IMR-90 (cell line): Measurements from ENCODE around the gene TMEM253. TPM values are rescaled to one million over a fixed set of nuclear protein-coding genes. Genes with fewer than 3 reads are reported as not detected.

Source experiments
- ATAC-seq: fragments of 200-7000 bp; cut with Tn5 transposase; 2 replicates; pipeline ENCODE4 v1.9.1; 2020; ENCODE audit warnings: low read depth, mild to moderate bottlenecking, moderate library complexity
- BruUV-seq: library from RNA; stranded (reverse); fragments of 400-500 nt; replicated peaks from 2 replicates; lab custom pipeline; 2021; lab: Mats Ljungman, UMichigan
- CTCF ChIA-PET: fragments of 300-600 bp; formaldehyde crosslinking; extraction: SDS; loops from one replicate; lab custom pipeline; 2021; ENCODE audit warnings: antibody characterized with exemption; lab: Yijun Ruan, JAX
- POLR2A ChIA-PET: fragments of 300-600 bp; sonication (Branson Sonifier 250); formaldehyde crosslinking; loops from one replicate; lab custom pipeline; 2022; ENCODE audit warnings: antibody characterized with exemption; ENCODE audit not compliant: unreplicated experiment; lab: Charles Lee
- DNase-seq: peaks from one replicate; pipeline ENCODE4 v3.0.0; 2013
- H2AFZ ChIP-seq: replicated peaks from 2 replicates; pipeline ENCODE3; 2013; ENCODE audit warnings: low read length, mild to moderate bottlenecking; ENCODE audit not compliant: poor library complexity
- H2AK5ac ChIP-seq: 2 replicates; pipeline ENCODE4 v1.6.1; 2013; ENCODE audit warnings: low read depth, low read length, inconsistent platforms
- H2AK9ac ChIP-seq: replicated peaks from 2 replicates; pipeline ENCODE3; 2013; ENCODE audit warnings: mild to moderate bottlenecking, low read depth, low read length, moderate library complexity; ENCODE audit not compliant: poor library complexity
- H2BK120ac ChIP-seq: 2 replicates; pipeline ENCODE4 v1.6.1; 2013; ENCODE audit warnings: low read depth, low read length, inconsistent platforms
- H2BK15ac ChIP-seq: 3 replicates; pipeline ENCODE4 v1.6.1; 2013; ENCODE audit warnings: low read depth, low read length, inconsistent platforms
- H2BK20ac ChIP-seq: 2 replicates; pipeline ENCODE4 v1.6.1; 2013; ENCODE audit warnings: low read depth, mild to moderate bottlenecking, inconsistent platforms, low read length, moderate library complexity
- H2BK5ac ChIP-seq: 2 replicates; pipeline ENCODE4 v1.6.1; 2013; ENCODE audit warnings: mild to moderate bottlenecking, low read depth, low read length, inconsistent platforms; ENCODE audit not compliant: poor library complexity, severe bottlenecking
- H3K14ac ChIP-seq: replicated peaks from 2 replicates; pipeline ENCODE4 v1.6.1; 2013; ENCODE audit warnings: low read depth, low read length, inconsistent platforms
- H3K18ac ChIP-seq: 2 replicates; pipeline ENCODE4 v1.6.1; 2013; ENCODE audit warnings: low read depth, low read length, control low read depth
- H3K23ac ChIP-seq: 2 replicates; pipeline ENCODE4 v1.6.1; 2013; ENCODE audit warnings: low read depth, low read length, inconsistent platforms
- H3K27ac ChIP-seq: 2 replicates; pipeline ENCODE4 v1.5.1; 2013; ENCODE audit warnings: mild to moderate bottlenecking, control low read depth, low read length; ENCODE audit not compliant: insufficient read depth
- H3K27me3 ChIP-seq: 2 replicates; pipeline ENCODE4 v1.6.1; 2013; ENCODE audit warnings: low read length; ENCODE audit not compliant: control insufficient read depth, insufficient read depth
- H3K36me3 ChIP-seq: 2 replicates; pipeline ENCODE4 v1.6.1; 2013; ENCODE audit warnings: low read length, mixed read lengths; ENCODE audit not compliant: control insufficient read depth, insufficient read depth
- H3K4ac ChIP-seq: 2 replicates; pipeline ENCODE4 v1.6.1; 2013; ENCODE audit warnings: low read depth, low read length, inconsistent platforms
- H3K4me1 ChIP-seq: 2 replicates; pipeline ENCODE4 v1.6.1; 2013; ENCODE audit warnings: low read length, mixed read lengths; ENCODE audit not compliant: control insufficient read depth, insufficient read depth
- H3K4me2 ChIP-seq: 2 replicates; pipeline ENCODE4 v1.6.1; 2013; ENCODE audit warnings: low read depth, mild to moderate bottlenecking, control low read depth, low read length, moderate library complexity
- H3K4me3 ChIP-seq: 2 replicates; pipeline ENCODE4 v1.5.1; 2013; ENCODE audit warnings: low read depth, mild to moderate bottlenecking, control low read depth, low read length, moderate library complexity; ENCODE audit not compliant: insufficient read depth
- H3K56ac ChIP-seq: 2 replicates; pipeline ENCODE4 v1.6.1; 2013; ENCODE audit warnings: low read length, inconsistent platforms; ENCODE audit not compliant: insufficient read depth; ENCODE audit errors: extremely low read depth
- H3K79me1 ChIP-seq, 2 experiments: 2 replicates each; pipeline ENCODE4 v1.6.1; 2013; ENCODE audit warnings: low read length in 2 of 2, inconsistent platforms in 1 of 2, low read depth in 1 of 2
- H3K9ac ChIP-seq: 2 replicates; pipeline ENCODE4 v1.6.1; 2013; ENCODE audit warnings: low read depth, low read length, control low read depth
- H3K9me1 ChIP-seq: 2 replicates; pipeline ENCODE4 v1.6.1; 2013; ENCODE audit warnings: low read length, inconsistent platforms; ENCODE audit not compliant: insufficient read depth
- H3K9me3 ChIP-seq: 2 replicates; pipeline ENCODE4 v1.6.1; 2013; ENCODE audit warnings: low read length; ENCODE audit not compliant: control insufficient read depth, insufficient read depth
- H4K20me1 ChIP-seq: 2 replicates; pipeline ENCODE4 v1.6.1; 2013; ENCODE audit warnings: low read length, inconsistent platforms; ENCODE audit not compliant: insufficient read depth
- H4K5ac ChIP-seq: 2 replicates; pipeline ENCODE4 v1.6.1; 2013; ENCODE audit warnings: mild to moderate bottlenecking, low read depth, low read length, control low read depth
- H4K8ac ChIP-seq, 2 experiments: 2 replicates each; pipeline ENCODE4 v1.6.1; 2013; ENCODE audit warnings: low read depth in 2 of 2, low read length in 2 of 2, control low read depth in 1 of 2, inconsistent platforms in 1 of 2
- H4K91ac ChIP-seq: 2 replicates; pipeline ENCODE4 v1.6.1; 2013; ENCODE audit warnings: low read depth, low read length, inconsistent platforms; ENCODE audit not compliant: insufficient read depth
- BHLHE40 ChIP-seq: fragments of 150-350 bp; IDR thresholded peaks from 2 replicates; pipeline ENCODE4 v1.6.1; 2016; ENCODE audit warnings: mild to moderate bottlenecking, low read depth, low read length
- POLR2A ChIP-seq: IDR thresholded peaks from 2 replicates; pipeline ENCODE4 v1.6.1; 2012; ENCODE audit warnings: mild to moderate bottlenecking, low read depth, low read length
- WGBS, 2 experiments: methylation state at CpG; one replicate each; pipeline versions ENCODE4 v1.1.5 to v1.1.7; 2013; ENCODE audit warnings: missing lambda C conversion rate in 2 of 2; ENCODE audit not compliant: insufficient read length in 1 of 2; ENCODE audit errors: extremely low coverage in 2 of 2; 5-methylcytosine and 5-hydroxymethylcytosine counted together
- dilution Hi-C: fragments of 300-500 bp; cut with HindIII; formaldehyde crosslinking; loops from one replicate; pipeline ENCODE4 v1.14.3; 2018; ENCODE audit warnings: low sequenced_read_pairs; ENCODE audit not compliant: unreplicated experiment
- in situ Hi-C: fragments of 300-500 bp; cut with MboI; formaldehyde crosslinking; loops from 3 replicates; pipeline ENCODE4 v1.14.3; 2019; ENCODE audit warnings: low sequenced_read_pairs, inconsistent platforms, mixed read lengths
- intact Hi-C: fragments of 100-400 bp; cut with micrococcal nuclease; formaldehyde crosslinking; loops from 2 replicates; pipeline ENCODE4 v1.10.0; 2022
- polyA plus RNA-seq, 3 experiments: library from polyadenylated mRNA; depleted of rRNA; stranded (reverse); fragments of >200 nt; gene quantifications; 2 replicates each; pipeline ENCODE4 v1.2.3, GENCODE V29; 2012; ENCODE audit warnings: low replicate concordance in 1 of 3
- total RNA-seq: library from RNA; depleted of rRNA; stranded (reverse); fragments of >200 nt; gene quantifications from 2 replicates; pipeline ENCODE4 v1.2.3, GENCODE V29; 2012
- TF ChIP-seq, protein P1 (sequence below): conservative IDR thresholded peaks from 2 replicates; pipeline ENCODE4 v1.5.1; 2012; ENCODE audit warnings: mild to moderate bottlenecking, low read depth, low read length, improper control_type of control experiment

The TMEM253 gene
- total and polyA plus RNA-seq, 2 of the 4 experiments (the other 2 are of a cell fraction) = 0.07 TPM; not detected in 1

DNA sequence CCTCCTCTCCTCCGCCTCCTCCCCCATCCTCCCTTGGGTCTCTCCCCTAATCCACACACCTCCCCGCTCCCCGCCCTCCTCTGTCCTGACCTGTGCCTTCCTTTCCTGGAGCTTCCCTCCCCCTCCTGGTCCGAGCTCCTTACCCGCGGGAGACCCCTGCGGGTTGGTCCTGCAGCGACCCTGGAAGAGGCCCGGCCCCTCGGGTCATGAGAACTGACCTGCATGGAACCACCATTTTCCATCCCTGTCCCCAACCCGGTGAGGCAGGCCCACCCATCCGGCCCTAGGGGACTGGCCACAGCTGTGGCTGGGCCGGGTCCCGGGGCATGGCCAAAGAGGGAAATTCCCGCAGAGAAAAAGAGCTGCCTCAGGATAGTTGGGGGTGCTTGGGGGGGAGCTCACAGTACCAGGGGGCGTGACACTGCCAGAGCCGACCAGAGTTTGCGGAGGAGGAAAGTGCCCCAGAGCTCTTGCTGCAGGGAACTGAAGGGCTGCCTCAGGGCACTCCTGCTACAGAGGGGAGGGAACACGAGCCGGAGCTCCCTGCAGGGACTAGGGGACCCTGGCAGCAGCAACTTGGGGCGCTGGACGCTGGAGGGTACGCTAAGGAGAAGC lies 30.1 kb upstream of the TMEM253 start:
- DNase-seq = peak; percentile 46
- 2% methylated on average over 8 of the region's 23 CpGs; no CpG with 5 or more reads in 1 of the 2 experiments for WGBS, 2 experiments

More for the DNA sequence above, 30.1 kb upstream of the TMEM253 start:
- H3K4me1 ChIP-seq = peaks cover 22% of the 10 kb centered on the region
- H3K4ac ChIP-seq = peak overlapping the region; percentile 90
- ATAC-seq = peak; percentile 19
- H2AK5ac ChIP-seq = peak overlapping the region; percentile 93
- no TSS peak for BruUV-seq
- peaks cover 10% of the 10 kb centered on the region for H3K9me1 ChIP-seq
- H2AK9ac ChIP-seq = peak overlapping the region; percentile 96
- CTCF ChIA-PET = interaction anchor here (0.7 to 2.8 kb wide), 8 partner anchors 13 to 56 kb away, joined by 3 to 18 read pairs (median 4); no protein-coding TSS in a partner anchor
- H3K27ac ChIP-seq = peak overlapping the region; percentile 96
- 0 out of 3 replicates have a peak overlapping the region, but pooled peaks have one; percentile 3 for H2BK15ac ChIP-seq
- H4K8ac ChIP-seq = peak overlapping the region; percentile 49 to 82; a peak in 3 of 4 replicates
- H4K20me1 ChIP-seq = peaks cover 10% of the 10 kb centered on the region
- H2AFZ ChIP-seq = peak overlapping the region; percentile 88
- H4K91ac ChIP-seq = peak overlapping the region; percentile 72
- peak overlapping the region; percentile 83 for H3K14ac ChIP-seq
- H4K5ac ChIP-seq = peak overlapping the region; percentile 22
- peak overlapping the region; percentile 97 for H2BK5ac ChIP-seq
- H2BK120ac ChIP-seq = peak overlapping the region; percentile 72
- 0 out of 2 replicates have a peak overlapping the region, but pooled peaks have one; percentile 18 for H2BK20ac ChIP-seq
- TF ChIP-seq POLR2A (peak; percentile 42; the same call in 1 of the 2 replicates), BHLHE40 (no peak)
- TF ChIP-seq, protein P1, sequence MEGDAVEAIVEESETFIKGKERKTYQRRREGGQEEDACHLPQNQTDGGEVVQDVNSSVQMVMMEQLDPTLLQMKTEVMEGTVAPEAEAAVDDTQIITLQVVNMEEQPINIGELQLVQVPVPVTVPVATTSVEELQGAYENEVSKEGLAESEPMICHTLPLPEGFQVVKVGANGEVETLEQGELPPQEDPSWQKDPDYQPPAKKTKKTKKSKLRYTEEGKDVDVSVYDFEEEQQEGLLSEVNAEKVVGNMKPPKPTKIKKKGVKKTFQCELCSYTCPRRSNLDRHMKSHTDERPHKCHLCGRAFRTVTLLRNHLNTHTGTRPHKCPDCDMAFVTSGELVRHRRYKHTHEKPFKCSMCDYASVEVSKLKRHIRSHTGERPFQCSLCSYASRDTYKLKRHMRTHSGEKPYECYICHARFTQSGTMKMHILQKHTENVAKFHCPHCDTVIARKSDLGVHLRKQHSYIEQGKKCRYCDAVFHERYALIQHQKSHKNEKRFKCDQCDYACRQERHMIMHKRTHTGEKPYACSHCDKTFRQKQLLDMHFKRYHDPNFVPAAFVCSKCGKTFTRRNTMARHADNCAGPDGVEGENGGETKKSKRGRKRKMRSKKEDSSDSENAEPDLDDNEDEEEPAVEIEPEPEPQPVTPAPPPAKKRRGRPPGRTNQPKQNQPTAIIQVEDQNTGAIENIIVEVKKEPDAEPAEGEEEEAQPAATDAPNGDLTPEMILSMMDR = no peak
- H3K27me3 ChIP-seq = no peaks in the 10 kb centered on the region
- POLR2A ChIA-PET = interaction anchor here (0.6 to 1.0 kb wide), 4 partner anchors 13 to 60 kb away, joined by 3 to 5 read pairs (median 4); no protein-coding TSS in a partner anchor
- peak overlapping the region; percentile 68 for H3K4me3 ChIP-seq
- H3K23ac ChIP-seq = peak overlapping the region; percentile 90
- peaks cover 12 to 53% of the 10 kb centered on the region in 2 experiments for H3K79me1 ChIP-seq
- dilution Hi-C loops (no loop called here), in situ Hi-C loops (no loop called here), intact Hi-C loops (loop anchor here (1.0 kb wide), 3 partner anchors 15 to 56 kb away; no protein-coding TSS in a partner anchor)
- H3K18ac ChIP-seq = peak overlapping the region; percentile 34
- H3K56ac ChIP-seq = peak overlapping the region; percentile 74
- peaks cover 27% of the 10 kb centered on the region for H3K36me3 ChIP-seq
- H3K9me3 ChIP-seq = no peaks in the 10 kb centered on the region
- peak overlapping the region; percentile 91 for H3K9ac ChIP-seq
- H3K4me2 ChIP-seq = peak overlapping the region; percentile 88
